MM.1S (cell line): ENCODE data around the gene PPM1A.

Experiments
- CTCF ChIP-seq: fragments of 300-600 bp; sonication (generic); IDR thresholded peaks from 2 replicates; pipeline ENCODE4 v1.5.1; 2016; ENCODE audit warnings: antibody characterized with exemption, low read length, mixed read lengths
- EZH2 ChIP-seq: fragments of 300-600 bp; sonication (generic); optimal IDR thresholded peaks from 2 replicates; pipeline ENCODE3; 2017; ENCODE audit warnings: low read depth, mild to moderate bottlenecking, antibody characterized with exemption, low read length, mixed read lengths

- TF ChIP-seq CTCF (no peak), EZH2 (no peak)
These were observed 61.0 kb downstream of the PPM1A start for GRCh38 chr14:60309867-60310552.
